AG09309 (cell line): ENCODE measurements around the gene SULT1C3.
A peak's percentile ranks its signal among the peaks of the same experiment; 100 is the strongest.

Experiments used
- DNase-seq: peaks from one replicate; pipeline ENCODE4 v3.0.0-alpha.2; 2010; ENCODE audit warnings: low read depth
- H3K4me3 ChIP-seq: 2 replicates; pipeline ENCODE4 v1.5.1; 2011; ENCODE audit warnings: mild to moderate bottlenecking, low read depth, low read length, moderate library complexity; ENCODE audit not compliant: control insufficient read depth
- CTCF ChIP-seq: IDR thresholded peaks from 2 replicates; pipeline ENCODE4 v1.5.1; 2011; ENCODE audit warnings: mild to moderate bottlenecking, low read depth, low read length, inconsistent platforms; ENCODE audit not compliant: insufficient read depth, control insufficient read depth; ENCODE audit errors: missing control alignments

SULT1C3 gene

GRCh38 chr2:108212671-108213070, 27.1 kb upstream of the SULT1C3 start:
- no peak for TF ChIP-seq CTCF
- DNase-seq: no peak
- no peak overlapping the region for H3K4me3 ChIP-seq

- TF ChIP-seq CTCF: peak; percentile 81
- no peak overlapping the region; the same call in 1 of the 2 replicates for H3K4me3 ChIP-seq
- DNase-seq: peak; percentile 29
These were observed 24.0 kb upstream of the SULT1C3 start for GRCh38 chr2:108215794-108216211.

DNA sequence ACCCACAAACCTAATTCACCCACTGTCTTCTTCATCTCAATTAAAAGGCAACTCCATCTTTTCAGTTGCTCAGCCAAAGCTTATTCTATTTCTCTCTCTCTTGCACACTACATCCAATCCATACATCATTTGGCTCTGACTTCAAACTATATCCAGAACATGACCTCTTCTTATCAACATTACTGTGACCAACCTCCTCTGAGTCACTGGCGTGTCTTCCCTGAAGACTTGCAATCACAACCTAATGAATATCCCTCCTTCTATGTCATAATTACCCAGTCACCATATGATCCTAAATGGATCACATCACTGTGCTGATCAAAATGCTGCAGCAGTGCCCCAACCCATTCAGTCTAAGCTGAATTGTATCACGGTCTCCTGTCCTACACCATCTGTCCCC, 22.6 kb upstream of the SULT1C3 start:
- no peak for DNase-seq
- no peak overlapping the region for H3K4me3 ChIP-seq
- no peak for TF ChIP-seq CTCF

DNA sequence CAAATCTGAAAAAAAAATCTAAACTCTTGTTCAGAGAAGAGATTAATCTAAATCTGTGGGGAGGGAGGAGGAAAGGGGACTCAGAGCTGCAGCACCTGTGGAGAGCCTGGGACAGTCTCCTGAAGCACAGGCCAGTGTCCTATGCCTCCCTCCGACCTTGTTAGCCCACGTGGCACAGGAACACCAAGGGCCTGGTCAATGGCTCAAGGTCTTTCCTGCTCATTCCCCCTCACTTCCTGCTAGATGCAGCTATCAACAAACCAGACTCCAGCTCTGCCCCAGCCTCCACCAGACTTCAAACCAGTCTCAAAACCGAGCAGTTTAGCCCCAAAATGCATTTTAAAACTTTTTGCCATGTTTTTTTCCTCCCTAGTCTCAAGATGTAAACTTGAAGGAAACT, 20.1 kb upstream of the SULT1C3 start:
- no peak for DNase-seq
- TF ChIP-seq CTCF: no peak
- H3K4me3 ChIP-seq: no peak overlapping the region

DNA sequence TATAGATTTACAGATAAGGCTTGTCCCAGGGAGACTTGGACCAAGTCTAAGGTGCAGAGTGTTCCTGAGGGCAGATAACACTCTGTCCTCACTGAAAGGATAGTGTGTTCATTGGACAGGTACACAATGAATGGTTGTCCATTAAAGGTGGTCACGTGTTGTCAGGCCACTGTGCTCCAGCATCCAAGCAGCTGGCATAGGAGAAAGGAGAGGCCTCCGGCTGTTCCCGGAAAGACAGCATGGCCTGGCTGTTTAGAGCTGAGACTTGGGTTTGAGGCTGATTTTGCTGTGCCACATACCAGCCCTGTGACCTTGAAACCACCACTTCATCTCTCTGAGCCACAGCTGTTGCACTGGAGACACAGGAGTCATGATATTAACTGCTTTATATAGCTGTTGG, 19.6 kb upstream of the SULT1C3 start:
- no peak for DNase-seq
- H3K4me3 ChIP-seq: no peak overlapping the region
- TF ChIP-seq CTCF: no peak

DNA sequence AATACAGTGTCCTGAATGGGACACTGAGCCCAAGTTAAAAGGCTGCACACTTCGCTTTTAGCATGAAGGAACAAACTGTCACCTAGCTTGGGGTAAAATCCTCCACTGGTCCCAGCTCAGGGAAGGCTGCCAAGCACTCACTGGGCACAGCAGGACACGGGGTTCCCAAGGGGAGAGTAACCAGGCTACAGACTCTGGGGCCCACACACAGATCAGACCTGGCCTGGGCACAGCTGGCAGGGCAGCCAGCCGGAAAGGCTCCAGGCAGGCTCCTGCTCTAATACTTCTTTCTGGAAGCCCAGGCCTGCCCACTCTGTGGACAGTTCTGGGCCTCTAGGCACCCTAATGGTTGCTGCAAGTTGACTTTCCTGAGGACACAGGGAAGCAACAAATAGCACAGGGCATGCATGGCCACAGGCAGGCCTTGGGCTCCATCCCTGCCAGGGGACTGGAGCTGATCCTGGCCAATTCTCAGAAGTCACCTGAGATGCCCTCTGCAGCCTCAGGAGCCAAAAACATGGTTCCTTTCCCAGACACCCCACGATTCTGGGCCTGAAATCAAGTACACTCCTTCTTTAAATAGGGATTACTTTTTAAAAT, 18.7 kb upstream of the SULT1C3 start:
- TF ChIP-seq CTCF: no peak
- no peak overlapping the region for H3K4me3 ChIP-seq
- no peak for DNase-seq

DNA sequence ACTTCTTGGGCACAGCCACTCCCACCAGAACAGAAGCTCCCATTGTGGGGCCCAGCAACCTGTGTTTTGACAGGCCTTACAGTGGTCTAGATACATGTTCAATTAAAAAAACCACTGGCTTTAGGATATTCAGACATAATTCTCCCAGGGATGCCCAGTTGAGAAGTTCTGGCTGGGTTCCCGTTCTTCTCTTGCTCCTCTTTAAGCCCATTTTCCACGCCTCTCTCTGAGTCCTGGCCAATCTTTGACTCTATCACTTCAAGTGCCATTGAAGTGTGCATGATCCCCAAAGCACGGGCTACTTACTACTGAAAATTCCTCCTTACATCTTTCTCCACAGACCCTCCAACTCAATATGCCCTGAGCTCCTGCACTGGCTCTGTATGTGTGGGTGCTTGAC, 17.5 kb upstream of the SULT1C3 start:
- DNase-seq: no peak
- no peak overlapping the region for H3K4me3 ChIP-seq
- no peak for TF ChIP-seq CTCF
